ENCODE results near the gene TMC1.

DNA sequence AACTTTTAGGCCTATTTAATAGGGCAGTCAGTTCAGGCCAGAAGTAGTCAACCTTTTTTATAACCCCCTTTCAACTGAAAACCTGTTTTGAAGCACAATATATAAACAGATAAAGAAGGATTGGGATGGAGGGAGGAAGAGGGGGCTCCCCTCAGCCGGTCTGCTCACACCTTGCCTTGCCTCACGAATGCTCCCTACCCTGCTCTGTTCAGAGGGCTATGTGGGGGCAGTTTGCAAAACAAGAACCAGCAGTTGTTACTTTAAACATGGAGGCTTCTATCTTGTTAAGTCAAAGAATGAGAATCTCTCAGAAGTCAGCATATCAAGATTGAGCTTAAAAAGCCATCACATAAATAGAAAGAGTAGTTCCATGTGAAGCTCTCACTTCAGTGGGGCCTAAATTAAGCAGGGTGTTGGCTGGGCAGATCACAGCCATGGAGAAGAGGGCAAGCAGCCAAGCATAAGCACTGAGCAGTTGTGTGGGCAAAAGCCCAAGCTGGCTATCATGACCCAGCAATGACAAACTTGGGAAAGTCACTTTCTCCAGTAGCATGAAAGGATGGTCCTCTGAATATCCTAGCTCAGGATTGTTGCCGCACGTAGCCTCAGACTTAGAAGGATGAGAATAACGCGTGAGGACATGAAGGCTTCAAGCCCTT is 360.8 kb downstream of the TMC1 start:
- TF ChIP-seq, protein P1, sequence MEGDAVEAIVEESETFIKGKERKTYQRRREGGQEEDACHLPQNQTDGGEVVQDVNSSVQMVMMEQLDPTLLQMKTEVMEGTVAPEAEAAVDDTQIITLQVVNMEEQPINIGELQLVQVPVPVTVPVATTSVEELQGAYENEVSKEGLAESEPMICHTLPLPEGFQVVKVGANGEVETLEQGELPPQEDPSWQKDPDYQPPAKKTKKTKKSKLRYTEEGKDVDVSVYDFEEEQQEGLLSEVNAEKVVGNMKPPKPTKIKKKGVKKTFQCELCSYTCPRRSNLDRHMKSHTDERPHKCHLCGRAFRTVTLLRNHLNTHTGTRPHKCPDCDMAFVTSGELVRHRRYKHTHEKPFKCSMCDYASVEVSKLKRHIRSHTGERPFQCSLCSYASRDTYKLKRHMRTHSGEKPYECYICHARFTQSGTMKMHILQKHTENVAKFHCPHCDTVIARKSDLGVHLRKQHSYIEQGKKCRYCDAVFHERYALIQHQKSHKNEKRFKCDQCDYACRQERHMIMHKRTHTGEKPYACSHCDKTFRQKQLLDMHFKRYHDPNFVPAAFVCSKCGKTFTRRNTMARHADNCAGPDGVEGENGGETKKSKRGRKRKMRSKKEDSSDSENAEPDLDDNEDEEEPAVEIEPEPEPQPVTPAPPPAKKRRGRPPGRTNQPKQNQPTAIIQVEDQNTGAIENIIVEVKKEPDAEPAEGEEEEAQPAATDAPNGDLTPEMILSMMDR (IDR thresholded peaks at IDR 0.05) = no peak
- TF ChIP-seq POLR2A (IDR thresholded peaks at IDR 0.05) = no peak
